K562 (cell line): Measurements from ENCODE around the gene SART1. TPM values are rescaled to one million over a fixed set of nuclear protein-coding genes. Genes with fewer than 3 reads are reported as not detected.
A peak's percentile ranks its signal among the peaks of the same experiment; 100 is the strongest.

Source experiments
- BRCA1 ChIP-seq, 2 experiments: fragments of 450-650 bp in 1 of 2; sonication (generic) in 1 of 2; formaldehyde crosslinking in 1 of 2; IDR thresholded peaks; 2 replicates each; pipeline versions ENCODE4 v1.5.0 to v1.6.1; 2017 to 2020; ENCODE audit warnings: mild to moderate bottlenecking in 1 of 2, missing genetic modification reagents in 1 of 2
- EWSR1 ChIP-seq: fragments of 450-650 bp; IDR thresholded peaks from 2 replicates; pipeline ENCODE4 v1.6.1; 2018; ENCODE audit warnings: borderline replicate concordance, mild to moderate bottlenecking, low read depth, moderate library complexity; ENCODE audit not compliant: partially characterized antibody
- EZH2 ChIP-seq: IDR thresholded peaks from 2 replicates; pipeline ENCODE4 v1.6.1; 2012; ENCODE audit warnings: low read depth, mild to moderate bottlenecking, inconsistent platforms, low read length, borderline replicate concordance
- HCFC1 ChIP-seq: IDR thresholded peaks from 2 replicates; pipeline ENCODE4 v1.6.1; 2012; ENCODE audit warnings: low read depth, low read length, improper control_type of control experiment
- HEY1 ChIP-seq: fragments of 250-450 bp; sonication (Bioruptor Pico); IDR thresholded peaks from 2 replicates; pipeline ENCODE4 v1.5.0; 2020; ENCODE audit warnings: mild to moderate bottlenecking, moderate library complexity, borderline replicate concordance
- HIVEP1 ChIP-seq: fragments of 250-450 bp; sonication (Bioruptor Pico); IDR thresholded peaks from 2 replicates; pipeline ENCODE4 v1.4.0; 2020; ENCODE audit warnings: mild to moderate bottlenecking
- KLF6 ChIP-seq: fragments of 250-450 bp; sonication (Bioruptor Pico); IDR thresholded peaks from 2 replicates; pipeline ENCODE4 v1.4.0; 2020; ENCODE audit warnings: mild to moderate bottlenecking, moderate library complexity, borderline replicate concordance
- NFRKB ChIP-seq: fragments of 450-650 bp; IDR thresholded peaks from 2 replicates; pipeline ENCODE4 v1.6.1; 2016; ENCODE audit warnings: low read depth
- NKRF ChIP-seq: fragments of 450-650 bp; IDR thresholded peaks from 2 replicates; pipeline ENCODE4 v1.6.1; 2016; ENCODE audit warnings: borderline replicate concordance
- NR2C2 ChIP-seq, 2 experiments: fragments of 200-800 bp in 1 of 2; sonication (Bioruptor generic) in 1 of 2; sonication (generic) in 1 of 2; formaldehyde crosslinking in 1 of 2; IDR thresholded peaks; 2 replicates each; pipeline versions ENCODE4 v1.6.1 to v1.8.0; 2016 to 2022; ENCODE audit warnings: mild to moderate bottlenecking in 1 of 2, missing compliant biosample characterization in 1 of 2, missing genetic modification characterization in 1 of 2, missing genetic modification reagents in 1 of 2
- POLR2A ChIP-seq: fragments of 450-650 bp; conservative IDR thresholded peaks from 2 replicates; pipeline ENCODE4 v1.6.1; 2016
- RCOR1 ChIP-seq, 2 experiments: IDR thresholded peaks; 2 replicates each; pipeline ENCODE4 v1.6.1; 2012; ENCODE audit warnings: low read depth in 2 of 2, low read length in 2 of 2, borderline replicate concordance in 1 of 2, improper control_type of control experiment in 1 of 2
- SMAD2 ChIP-seq: fragments of 150-350 bp; IDR thresholded peaks from 2 replicates; pipeline ENCODE4 v1.6.1; 2014; ENCODE audit warnings: low read depth, mild to moderate bottlenecking, low read length
- SRSF7 ChIP-seq: fragments of 200-400 bp; formaldehyde crosslinking; optimal IDR thresholded peaks from 2 replicates; pipeline ENCODE3; 2017; ENCODE audit warnings: mild to moderate bottlenecking, low read depth, low read length
- STAT5A ChIP-seq: IDR thresholded peaks from 2 replicates; pipeline ENCODE4 v1.6.1; 2012; ENCODE audit warnings: low read length, inconsistent platforms, borderline replicate concordance
- THAP12 ChIP-seq: fragments of 250-450 bp; sonication (Bioruptor Pico); IDR thresholded peaks from 2 replicates; pipeline ENCODE4 v1.9.0; 2021; ENCODE audit warnings: mild to moderate bottlenecking, inconsistent platforms
- ZNF512 ChIP-seq: IDR thresholded peaks from 2 replicates; pipeline ENCODE4 v1.6.1; 2016; ENCODE audit warnings: missing genetic modification characterization, missing compliant biosample characterization
- ZNF583 ChIP-seq: fragments of 250-450 bp; sonication (Bioruptor Pico); IDR thresholded peaks from 2 replicates; pipeline ENCODE4 v1.4.0; 2020
- ZNF696 ChIP-seq: fragments of 250-450 bp; sonication (Bioruptor Pico); conservative IDR thresholded peaks from 2 replicates; pipeline ENCODE4 v1.4.0; 2020; ENCODE audit warnings: mild to moderate bottlenecking, moderate library complexity
- polyA plus RNA-seq, 8 experiments: library from polyadenylated mRNA; depleted of rRNA in 4 of 8; stranded (reverse) in 5 of 8; unstranded in 3 of 8; fragments of >200 nt; fragmentation: Nextera tagmentation in 2 of 8; fragmentation: Illumina TruSeq in 1 of 8; extraction: Ambion mirVana in 2 of 8; extraction: Trizol in 1 of 8; gene quantifications; 2 replicates each; pipeline versions ENCODE4 v1.2.1 to v1.2.3, GENCODE V29; 2011 to 2014; ENCODE audit warnings: inconsistent platforms in 1 of 8, missing spikeins in 1 of 8
- total RNA-seq, 7 experiments: library from RNA; depleted of rRNA in 6 of 7; stranded (reverse); fragments of >200 nt in 6 of 7; fragmentation: Illumina TruSeq in 2 of 7; extraction: Trizol in 2 of 7; gene quantifications; 2 replicates each; pipeline versions ENCODE4 v1.2.1 to v1.2.3, GENCODE V29; 2011 to 2021; ENCODE audit warnings: low replicate concordance in 1 of 7
- TF ChIP-seq, protein P1 (sequence below): sonication (generic); formaldehyde crosslinking; IDR thresholded peaks from 2 replicates; pipeline ENCODE4 v1.8.0; 2022; ENCODE audit warnings: mild to moderate bottlenecking, missing genetic modification reagents

Gene SART1
- total and polyA plus RNA-seq, 9 of the 15 experiments (the other 6 are each of a cell fraction or from before 2014, with no cell fraction given), result 4.8 to 84.1 (median 31.7) TPM

GRCh38 chr11:66001942-66002647 is 40.6 kb downstream of the SART1 start, which contains the start of the genes BANF1 and EIF1AD (continued):
- TF ChIP-seq THAP12 (CRISPR knock-in tag), result peak; percentile 57
- TF ChIP-seq SRSF7, result no peak
- peak; percentile 91 for TF ChIP-seq POLR2A
- TF ChIP-seq STAT5A, result 0 out of 2 replicates have a peak, but pooled peaks have one; percentile 46
- no peak for TF ChIP-seq ZNF696 (CRISPR knock-in tag)
- TF ChIP-seq, protein P1, sequence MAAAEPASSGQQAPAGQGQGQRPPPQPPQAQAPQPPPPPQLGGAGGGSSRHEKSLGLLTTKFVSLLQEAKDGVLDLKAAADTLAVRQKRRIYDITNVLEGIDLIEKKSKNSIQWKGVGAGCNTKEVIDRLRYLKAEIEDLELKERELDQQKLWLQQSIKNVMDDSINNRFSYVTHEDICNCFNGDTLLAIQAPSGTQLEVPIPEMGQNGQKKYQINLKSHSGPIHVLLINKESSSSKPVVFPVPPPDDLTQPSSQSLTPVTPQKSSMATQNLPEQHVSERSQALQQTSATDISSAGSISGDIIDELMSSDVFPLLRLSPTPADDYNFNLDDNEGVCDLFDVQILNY (CRISPR knock-in tag), result no peak
- no peak for TF ChIP-seq BRCA1 (IDR thresholded peaks at IDR 0.05)
- TF ChIP-seq BRCA1 (CRISPR knock-in tag; IDR thresholded peaks at IDR 0.05), result no peak
- no peak for TF ChIP-seq EZH2
- TF ChIP-seq HCFC1, result peak; percentile 91
- peak; percentile 98 for TF ChIP-seq NR2C2 (CRISPR knock-in tag; IDR thresholded peaks at IDR 0.05)
- peak; percentile 100 for TF ChIP-seq NR2C2 (tag; IDR thresholded peaks at IDR 0.05)
- peak; percentile 86; the same call in 1 of the 2 replicates for TF ChIP-seq NKRF
- TF ChIP-seq RCOR1 (IDR thresholded peaks at IDR 0.05; ENCODE audit: borderline replicate concordance in 1 of 2, low read depth in 2 of 2, low read length in 2 of 2), result peak in 1 of 2 experiments; percentile 67; a peak in 1 of 4 replicates
- TF ChIP-seq KLF6, result peak; percentile 75; the same call in 1 of the 2 replicates
- no peak for TF ChIP-seq EWSR1
- peak; percentile 88 for TF ChIP-seq HEY1 (CRISPR knock-in tag)
- TF ChIP-seq ZNF512 (tag), result no peak
- no peak for TF ChIP-seq ZNF583
- no peak for TF ChIP-seq HIVEP1 (CRISPR knock-in tag)
- no peak for TF ChIP-seq SMAD2
- TF ChIP-seq NFRKB, result peak; percentile 90
